ENCODE results near the gene CD63. TPM values are rescaled to one million over a fixed set of nuclear protein-coding genes. Genes with fewer than 3 reads are reported as not detected.

CD63 gene
- total RNA-seq, 1 experiment from 2014 or later = 581 TPM

DNA sequence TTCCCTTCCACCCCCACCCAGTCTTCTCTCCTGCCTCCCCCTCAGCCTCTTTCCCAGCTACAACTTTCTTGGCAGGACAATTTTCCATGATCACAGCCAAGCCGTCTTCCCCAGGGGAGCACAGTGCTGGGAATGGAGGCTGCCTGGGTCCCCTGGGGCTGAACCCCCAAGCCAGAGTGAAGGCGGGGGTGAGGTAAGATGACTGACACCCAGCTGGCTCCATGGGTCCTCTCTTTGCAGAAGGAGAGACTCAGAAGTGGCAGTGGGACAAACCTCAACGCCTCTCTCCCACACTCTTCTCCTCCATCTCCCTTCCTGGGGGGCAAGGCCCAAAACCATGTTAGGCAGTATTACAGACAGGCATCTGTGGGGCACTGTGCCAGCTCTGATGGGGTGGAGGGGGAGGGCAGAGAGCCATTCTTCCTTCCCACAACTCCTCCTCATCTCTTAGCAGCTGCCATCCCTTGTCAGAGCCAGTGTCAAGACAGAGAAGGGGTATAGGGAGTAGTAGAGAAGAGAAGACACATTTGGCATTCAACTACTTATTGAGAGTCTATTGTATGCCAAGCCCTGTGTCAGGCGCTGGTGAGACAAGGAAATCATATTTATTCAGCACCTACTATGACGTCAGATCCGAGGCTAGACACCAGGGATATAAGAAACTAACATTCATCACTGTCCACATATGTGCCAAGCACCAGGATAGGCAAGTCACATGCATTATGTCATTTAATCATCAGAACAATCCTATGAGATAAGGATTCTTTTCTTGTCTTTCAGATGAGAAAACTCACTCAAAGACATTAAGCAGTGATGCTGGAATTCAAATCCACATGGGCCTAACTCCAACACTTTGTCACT lies 24.7 kb downstream of the CD63 start:
- Histone ChIP-seq H3K79me2 (ENCODE audit: insufficient read depth, low read length) (no peaks in the 10 kb centered on the region; the same call in 1 of the 2 replicates), H3K4me1 (ENCODE audit: insufficient read depth, low read length) (0 out of 2 replicates have a peak, but pooled peaks cover 2% of the 10 kb centered on the region), H3K23ac (ENCODE audit: insufficient read length, low read depth, low read length) (no peak overlapping the region), H3K27ac (ENCODE audit: insufficient read length, low read depth, low read length) (no peak overlapping the region), H4K8ac (replicated peaks; ENCODE audit: insufficient read length, low read depth, low read length) (no peak overlapping the region), H3K9me3 (ENCODE audit: control insufficient read depth, low read depth, low read length) (no peaks in the 10 kb centered on the region), H3K9ac (ENCODE audit: extremely low read depth, insufficient read length, low read length) (no peak overlapping the region), H2BK120ac (ENCODE audit: low read depth, low read length, poor library complexity, severe bottlenecking) (no peak overlapping the region), H2AK5ac (ENCODE audit: insufficient read length, low read length) (no peak overlapping the region), H3K56ac (ENCODE audit: insufficient read length, low read depth, low read length) (no peak overlapping the region), H3K23me2 (ENCODE audit: insufficient read length, low read depth, low read length, poor library complexity, severe bottlenecking) (peaks cover 16% of the 10 kb centered on the region), H4K5ac (ENCODE audit: insufficient read length, low read depth, low read length) (no peak overlapping the region), H2BK12ac (ENCODE audit: insufficient read length, low read depth, low read length) (no peak overlapping the region), H3K4ac (ENCODE audit: low read depth, low read length) (no peak overlapping the region), H3T11ph (ENCODE audit: low read length) (no peak overlapping the region), H3K27me3 (ENCODE audit: insufficient read depth, low read length) (no peaks in the 10 kb centered on the region; the same call in 1 of the 2 replicates), H2BK15ac (ENCODE audit: low read depth, low read length) (no peak overlapping the region), H2BK20ac (ENCODE audit: low read depth, low read length, poor library complexity, severe bottlenecking) (no peak overlapping the region), H3K79me1 (ENCODE audit: insufficient read depth, low read depth, low read length, poor library complexity, severe bottlenecking) (peaks cover 5% of the 10 kb centered on the region), H2BK5ac (ENCODE audit: insufficient read length, low read length) (no peak overlapping the region), H2AFZ (ENCODE audit: low read length) (no peak overlapping the region), H3K4me2 (ENCODE audit: insufficient read depth, insufficient read length, low read length) (no peak overlapping the region), H3K18ac (ENCODE audit: insufficient read length, low read depth, low read length) (no peak overlapping the region), H4K91ac (ENCODE audit: insufficient read length, low read depth, low read length) (no peak overlapping the region), H4K20me1 (ENCODE audit: control insufficient read depth, insufficient read depth, insufficient read length) (peaks cover 7% of the 10 kb centered on the region), H3K14ac (ENCODE audit: insufficient read depth, low read length) (no peak overlapping the region)
- Mint-ChIP-seq H3K9me3 (no peaks in the 10 kb centered on the region), H3K27me3 (ENCODE audit: low read depth) (peaks cover 6% of the 10 kb centered on the region), H3K4me3 (no peak overlapping the region; a peak in 1 of 5 replicates), H3K4me1 (peaks cover 36 to 40% of the 10 kb centered on the region in 2 experiments), H3K36me3 (ENCODE audit: insufficient read depth in 1 of 3, low read depth in 3 of 3) (peaks cover 5 to 22% (median 12%) of the 10 kb centered on the region in 3 experiments; a peak in 5 of 7 replicates), H3K27ac (no peak overlapping the region; a peak in 1 of 7 replicates)
- WGBS (ENCODE audit: extremely low coverage, insufficient read length, low lambda C conversion rate) = no CpG with 5 or more reads among the region's 6 CpGs
- no peak for DNase-seq
- TF ChIP-seq, protein P1, sequence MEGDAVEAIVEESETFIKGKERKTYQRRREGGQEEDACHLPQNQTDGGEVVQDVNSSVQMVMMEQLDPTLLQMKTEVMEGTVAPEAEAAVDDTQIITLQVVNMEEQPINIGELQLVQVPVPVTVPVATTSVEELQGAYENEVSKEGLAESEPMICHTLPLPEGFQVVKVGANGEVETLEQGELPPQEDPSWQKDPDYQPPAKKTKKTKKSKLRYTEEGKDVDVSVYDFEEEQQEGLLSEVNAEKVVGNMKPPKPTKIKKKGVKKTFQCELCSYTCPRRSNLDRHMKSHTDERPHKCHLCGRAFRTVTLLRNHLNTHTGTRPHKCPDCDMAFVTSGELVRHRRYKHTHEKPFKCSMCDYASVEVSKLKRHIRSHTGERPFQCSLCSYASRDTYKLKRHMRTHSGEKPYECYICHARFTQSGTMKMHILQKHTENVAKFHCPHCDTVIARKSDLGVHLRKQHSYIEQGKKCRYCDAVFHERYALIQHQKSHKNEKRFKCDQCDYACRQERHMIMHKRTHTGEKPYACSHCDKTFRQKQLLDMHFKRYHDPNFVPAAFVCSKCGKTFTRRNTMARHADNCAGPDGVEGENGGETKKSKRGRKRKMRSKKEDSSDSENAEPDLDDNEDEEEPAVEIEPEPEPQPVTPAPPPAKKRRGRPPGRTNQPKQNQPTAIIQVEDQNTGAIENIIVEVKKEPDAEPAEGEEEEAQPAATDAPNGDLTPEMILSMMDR (conservative IDR thresholded peaks at IDR 0.05) = no peak

Measured in H9 (cell line).